NCI-H345 (cell line): Measurements from ENCODE around the gene LRMDA.

Source experiments
- DNase-seq: peaks from one replicate; lab custom pipeline; 2025; lab: John Stamatoyannopoulos, UW

The LRMDA gene

DNA sequence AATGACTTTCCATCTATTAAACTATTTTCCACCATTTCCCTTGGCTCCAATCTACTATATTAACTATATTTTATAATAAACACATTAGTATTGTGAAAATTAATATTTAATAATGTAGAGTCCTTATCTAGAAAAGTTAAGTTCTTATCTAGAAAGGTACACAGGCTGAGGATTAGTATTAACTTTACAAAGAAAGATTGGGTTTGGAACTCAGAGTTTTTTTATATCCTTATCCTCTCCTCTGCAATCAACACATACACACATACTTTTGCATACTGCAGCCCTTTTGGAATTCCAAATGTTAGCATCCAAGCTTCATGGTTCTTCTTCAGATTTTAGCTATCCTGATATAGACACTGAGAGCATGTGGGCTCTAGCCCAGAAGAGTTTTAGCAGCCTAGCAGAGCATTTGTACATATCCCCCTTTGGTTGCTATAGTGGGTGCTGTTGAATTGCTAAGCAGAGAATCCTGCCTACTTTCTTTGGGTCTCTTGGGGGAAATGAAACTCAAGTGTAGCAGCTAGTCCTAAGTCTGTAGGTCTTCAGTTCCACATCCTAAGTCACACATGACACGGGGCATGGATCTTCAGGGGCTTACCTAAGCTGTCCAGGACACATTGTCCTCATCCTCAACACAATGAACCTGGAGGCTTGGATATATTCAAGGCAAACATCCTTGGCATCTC is 874.6 kb downstream of the LRMDA start:
- DNase-seq = no peak

DNA sequence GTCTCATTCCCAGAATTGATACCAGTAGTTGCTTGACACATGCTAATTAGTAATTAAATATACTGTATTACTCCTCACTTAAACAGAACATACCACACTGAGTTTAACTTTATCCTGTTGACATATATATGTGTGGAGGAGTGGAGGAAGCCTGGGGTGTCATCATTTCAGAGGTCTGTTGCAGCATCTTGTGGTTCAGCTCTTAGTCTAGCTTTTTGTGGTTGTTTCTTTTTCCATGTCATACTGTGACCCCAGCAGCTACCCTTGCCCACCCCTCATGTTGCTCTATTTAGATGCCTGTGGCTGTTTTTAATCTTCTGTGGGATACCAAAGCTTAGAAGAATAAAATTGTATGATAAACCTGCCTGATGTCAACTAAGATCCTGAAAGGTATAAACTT is 875.4 kb downstream of the LRMDA start:
- DNase-seq = no peak

DNA sequence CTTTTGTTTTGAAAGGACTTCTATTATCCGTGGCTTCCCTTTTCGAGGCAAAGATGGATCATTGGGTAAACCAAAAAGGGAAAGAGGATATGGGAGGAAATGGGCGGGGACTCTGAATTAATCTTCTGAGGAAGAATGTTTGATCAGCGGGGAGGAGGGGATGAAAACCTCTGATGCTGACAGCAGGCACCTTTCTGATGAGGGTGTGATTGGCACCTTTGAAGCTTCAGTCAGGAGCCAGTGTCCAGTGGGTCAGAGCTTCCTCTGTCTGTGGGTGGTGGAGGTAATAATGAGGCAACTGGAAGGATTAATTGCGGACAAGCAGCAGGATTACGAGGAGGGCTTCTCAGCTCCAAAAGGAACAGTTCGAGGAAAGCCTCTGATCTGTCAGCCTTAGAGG is 877.6 kb downstream of the LRMDA start:
- no peak for DNase-seq

DNA sequence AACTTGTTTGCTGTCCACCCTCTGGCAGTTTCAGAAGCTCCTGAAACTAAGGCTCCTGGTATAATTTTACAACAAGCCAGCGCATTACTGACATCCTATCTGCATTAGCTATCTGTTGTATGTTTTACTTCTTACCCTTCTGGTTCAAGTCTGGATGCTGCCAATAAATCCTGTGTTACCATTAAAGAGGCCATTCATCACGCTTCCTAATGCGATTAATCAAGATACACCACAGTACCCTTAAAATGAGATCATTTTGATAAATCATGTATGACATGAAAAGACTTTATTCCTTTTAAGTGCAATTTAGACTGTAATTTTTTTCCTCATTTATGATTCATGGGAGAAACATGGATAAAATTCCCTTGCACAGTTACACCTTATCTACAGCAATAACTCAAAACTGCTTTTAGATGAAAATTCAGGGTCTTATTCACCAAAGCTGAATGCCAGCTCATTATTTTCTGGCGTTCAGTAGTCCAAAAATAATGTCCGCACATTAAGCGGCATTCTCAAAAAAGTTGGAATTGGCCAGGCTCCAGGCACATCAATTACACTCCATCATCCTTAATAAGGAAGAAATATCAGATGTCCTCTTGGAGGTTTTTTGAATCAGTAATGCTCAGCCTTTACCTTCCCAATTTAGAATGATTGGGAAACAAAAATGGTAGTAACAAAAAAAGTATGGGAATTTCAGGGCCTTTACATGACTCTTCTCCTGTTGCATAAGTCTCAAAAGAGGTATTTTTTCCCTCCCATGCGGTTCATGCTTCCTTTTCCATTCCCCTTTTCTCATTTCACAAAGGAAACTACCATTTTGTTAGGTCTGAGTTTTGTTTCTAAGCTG is 878.5 kb downstream of the LRMDA start:
- DNase-seq = no peak

DNA sequence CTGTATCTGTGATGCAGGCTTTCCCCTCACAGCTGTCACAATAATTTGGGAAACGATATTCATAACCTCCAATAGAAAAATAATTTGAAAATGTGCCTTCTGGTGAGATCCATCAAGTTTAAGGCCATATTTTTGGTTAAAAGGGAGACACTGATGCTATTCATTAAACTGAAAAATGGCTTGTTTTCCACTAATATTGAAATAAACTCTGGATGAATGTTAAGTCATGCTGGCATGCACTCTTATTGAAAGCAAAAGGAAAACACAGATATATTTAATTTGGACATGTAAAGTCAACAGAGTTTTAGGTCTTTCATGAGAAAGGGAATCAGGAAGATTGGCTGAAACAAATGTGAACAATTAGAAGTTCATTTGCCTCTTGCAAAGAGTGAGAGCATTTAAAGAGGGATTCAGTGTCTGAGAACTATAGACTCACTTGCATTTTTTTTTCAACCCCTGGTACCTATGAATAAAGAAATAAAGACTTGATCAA is 879.2 kb downstream of the LRMDA start:
- no peak for DNase-seq

DNA sequence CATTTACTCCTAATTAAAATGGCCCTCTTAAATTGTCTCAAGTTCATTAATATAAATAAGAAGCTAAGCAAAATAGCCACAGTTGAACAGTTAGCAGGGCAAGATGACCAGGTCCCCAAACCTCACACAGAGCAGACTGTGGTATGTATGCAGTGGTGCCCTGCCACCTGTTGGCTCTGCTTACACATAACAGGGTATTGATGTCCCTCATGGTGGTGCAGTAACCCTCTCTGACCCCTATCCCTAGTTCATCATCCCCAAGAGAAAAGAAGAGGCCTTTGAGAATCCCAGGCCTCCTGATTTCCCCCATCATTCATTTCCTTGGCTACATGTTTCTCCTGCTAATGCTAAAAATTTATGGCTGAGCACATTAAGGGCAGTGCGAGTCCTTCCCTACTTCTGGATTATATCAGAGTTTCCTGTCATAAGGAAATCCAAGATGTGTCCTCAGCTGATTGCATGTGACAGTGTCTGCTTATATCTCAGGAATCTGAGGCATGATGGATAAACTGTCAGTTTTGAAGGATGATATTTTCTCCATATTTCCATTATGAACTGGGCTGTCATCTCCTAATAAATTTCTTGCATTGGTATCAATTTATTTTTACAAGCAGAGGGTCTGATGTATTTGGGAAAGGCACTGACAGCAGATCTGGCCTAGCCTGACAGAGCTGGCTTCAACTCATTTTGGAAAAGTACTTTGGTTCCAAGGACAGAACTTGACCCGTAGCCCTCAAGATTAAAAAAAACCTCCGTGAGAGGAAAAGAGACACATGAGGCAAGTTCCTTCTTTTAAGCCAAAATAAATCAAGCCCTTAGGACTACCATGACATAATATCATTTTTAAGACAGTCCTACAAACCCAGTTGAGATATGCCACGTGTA is 880.6 kb downstream of the LRMDA start:
- peak; percentile 29 for DNase-seq

DNA sequence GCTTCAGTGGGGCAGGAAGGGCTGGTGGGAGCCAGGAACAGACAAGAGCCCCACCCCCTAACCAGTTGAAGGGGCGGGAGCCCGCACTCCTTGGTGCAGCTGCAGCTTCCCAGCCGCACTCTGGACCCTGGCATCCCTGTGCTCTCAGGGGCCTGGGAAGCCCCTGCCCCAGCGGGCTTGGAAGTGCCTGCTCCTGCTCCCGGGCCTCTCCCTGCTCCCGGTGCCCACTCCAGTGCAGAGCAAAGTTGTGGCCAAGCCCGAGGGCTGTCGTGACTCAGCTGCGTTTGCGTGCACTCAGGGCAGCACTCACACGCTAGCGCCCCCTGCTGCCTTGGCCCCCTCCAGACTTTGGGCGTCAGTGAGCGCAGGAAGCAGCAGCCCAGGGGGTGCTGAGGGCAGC is 883.8 kb downstream of the LRMDA start:
- no peak for DNase-seq

DNA sequence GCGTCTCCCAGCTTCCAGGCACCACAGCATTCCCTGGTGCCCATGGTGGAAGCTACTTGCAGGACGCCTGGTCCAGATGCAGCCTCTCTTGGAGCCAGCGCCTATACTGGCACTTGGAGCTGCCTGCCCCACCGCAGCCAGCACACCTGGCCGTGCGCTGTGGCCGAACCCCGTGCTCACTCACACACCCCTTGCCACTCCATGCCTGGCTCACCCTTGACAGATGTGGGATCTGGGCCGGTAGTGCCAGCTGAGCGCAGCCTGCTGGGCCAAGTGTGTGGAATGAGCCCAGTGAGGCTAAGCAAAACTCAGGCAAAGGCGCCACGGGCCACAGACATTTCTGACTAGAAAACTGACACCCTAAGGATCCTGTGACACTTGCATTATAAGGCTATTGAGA is 884.8 kb downstream of the LRMDA start:
- DNase-seq = no peak

DNA sequence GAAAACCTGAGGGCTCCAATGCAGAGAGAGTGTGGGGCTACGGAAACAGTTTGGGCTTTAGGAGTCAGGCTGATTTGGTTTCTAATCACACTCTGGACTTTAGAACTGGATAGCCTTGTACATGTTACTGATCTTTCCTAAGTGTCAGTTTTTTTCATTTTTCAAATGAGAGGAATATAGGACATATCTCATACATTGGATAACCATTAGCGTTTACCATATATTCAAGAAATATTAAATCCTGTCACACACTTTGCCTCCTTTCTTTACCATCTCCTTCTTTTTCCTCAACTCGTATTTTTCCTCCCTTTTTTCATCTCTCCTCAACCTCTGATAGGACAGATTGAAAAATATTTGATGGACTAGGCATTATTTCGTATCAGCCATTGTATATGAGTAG is 885.7 kb downstream of the LRMDA start:
- DNase-seq = no peak

DNA sequence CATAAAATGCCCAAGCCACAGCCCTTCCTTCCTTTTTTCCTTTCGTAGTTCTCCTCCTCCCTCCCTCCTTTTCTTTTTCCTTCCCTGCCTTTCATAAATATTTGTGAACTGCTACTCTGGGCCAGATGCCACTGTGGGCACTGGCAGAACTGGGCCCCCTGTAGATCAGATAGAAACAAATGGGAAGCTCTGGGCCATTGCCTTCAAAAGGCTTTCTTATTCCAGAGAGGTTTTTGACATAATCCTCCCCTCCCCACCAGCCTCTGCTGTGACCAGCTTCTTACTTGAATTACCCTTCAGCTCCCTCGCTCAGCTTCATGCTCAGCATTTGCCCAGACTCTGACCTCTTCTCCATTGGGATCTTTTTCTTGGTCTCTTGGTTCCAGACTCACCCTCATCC is 886.8 kb downstream of the LRMDA start:
- DNase-seq = no peak

DNA sequence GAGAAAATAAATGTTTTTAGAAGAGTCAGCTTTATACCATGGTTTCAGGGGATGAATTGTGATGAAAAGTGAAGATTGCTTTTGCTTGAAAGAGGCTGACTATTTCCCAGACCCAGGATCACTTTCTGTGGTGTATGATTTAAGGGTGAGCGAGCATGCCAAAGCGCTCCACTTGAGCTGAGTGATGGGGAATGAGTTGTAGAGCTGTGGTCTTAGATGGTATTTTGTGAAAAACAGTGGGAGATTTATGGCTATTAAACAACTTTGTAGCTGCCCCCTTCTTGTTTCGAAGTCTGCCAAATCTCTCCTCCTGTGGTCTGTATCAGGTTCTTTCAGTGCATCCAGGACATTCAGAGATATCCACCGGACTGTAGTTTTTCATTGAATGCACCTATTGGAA is 888.2 kb downstream of the LRMDA start:
- DNase-seq = no peak

DNA sequence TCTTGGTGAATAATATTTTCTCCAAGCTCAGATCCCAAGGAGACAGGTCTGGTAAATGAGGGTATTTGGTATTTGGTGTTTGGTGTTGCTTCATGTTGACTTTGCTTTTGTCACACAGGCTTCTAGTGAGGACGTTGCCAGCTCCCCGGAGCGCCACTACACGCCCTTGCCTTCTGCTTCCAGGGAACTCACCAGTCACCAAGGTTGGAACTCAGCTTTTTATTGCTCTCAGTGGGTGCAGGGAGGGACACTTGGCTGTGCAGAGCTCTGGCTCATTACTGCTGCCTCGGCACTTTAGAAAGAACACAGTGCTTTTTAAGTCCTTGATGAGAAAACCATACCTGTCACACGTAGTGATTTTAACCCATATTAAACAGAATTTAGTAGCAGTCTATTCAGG is 892.9 kb downstream of the LRMDA start:
- DNase-seq = peak; percentile 82

DNA sequence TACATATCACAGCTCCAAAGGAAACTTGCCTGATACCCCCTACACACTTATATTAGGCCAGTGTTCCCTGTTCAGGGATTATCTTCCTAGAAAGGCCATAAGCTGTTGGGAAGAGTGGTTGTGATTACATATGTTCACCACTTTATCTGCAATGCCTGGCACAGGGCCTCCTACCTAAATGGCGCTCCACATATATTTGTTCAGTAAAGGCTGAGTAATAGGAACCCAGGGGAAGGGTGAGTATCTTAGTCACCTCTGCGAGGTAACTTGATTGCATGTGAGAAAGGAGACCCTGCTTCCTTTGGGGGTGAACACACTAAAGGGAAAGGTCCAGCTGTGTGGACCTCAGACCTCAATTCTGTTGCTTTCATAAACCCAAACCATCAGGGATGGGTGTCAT is 896.0 kb downstream of the LRMDA start:
- no peak for DNase-seq

DNA sequence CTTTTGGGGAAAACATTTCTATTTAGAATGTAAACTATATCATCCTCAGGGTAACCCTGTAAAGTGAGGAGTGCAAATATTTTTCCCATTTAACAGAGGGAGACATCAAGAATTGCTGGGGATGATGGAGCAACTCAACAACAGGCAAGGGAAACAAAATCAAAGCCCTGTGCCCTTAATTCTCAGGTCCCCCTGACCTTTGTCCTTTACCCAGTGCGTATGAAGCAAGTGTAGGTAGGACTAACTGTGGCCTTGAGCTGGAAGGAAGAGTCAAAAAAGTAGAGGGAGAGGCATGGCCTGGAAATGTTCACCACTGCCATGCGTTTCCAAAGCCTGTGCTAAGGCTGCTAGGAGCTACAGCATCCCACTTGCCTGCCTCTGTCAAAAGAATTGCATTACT is 896.9 kb downstream of the LRMDA start:
- no peak for DNase-seq

DNA sequence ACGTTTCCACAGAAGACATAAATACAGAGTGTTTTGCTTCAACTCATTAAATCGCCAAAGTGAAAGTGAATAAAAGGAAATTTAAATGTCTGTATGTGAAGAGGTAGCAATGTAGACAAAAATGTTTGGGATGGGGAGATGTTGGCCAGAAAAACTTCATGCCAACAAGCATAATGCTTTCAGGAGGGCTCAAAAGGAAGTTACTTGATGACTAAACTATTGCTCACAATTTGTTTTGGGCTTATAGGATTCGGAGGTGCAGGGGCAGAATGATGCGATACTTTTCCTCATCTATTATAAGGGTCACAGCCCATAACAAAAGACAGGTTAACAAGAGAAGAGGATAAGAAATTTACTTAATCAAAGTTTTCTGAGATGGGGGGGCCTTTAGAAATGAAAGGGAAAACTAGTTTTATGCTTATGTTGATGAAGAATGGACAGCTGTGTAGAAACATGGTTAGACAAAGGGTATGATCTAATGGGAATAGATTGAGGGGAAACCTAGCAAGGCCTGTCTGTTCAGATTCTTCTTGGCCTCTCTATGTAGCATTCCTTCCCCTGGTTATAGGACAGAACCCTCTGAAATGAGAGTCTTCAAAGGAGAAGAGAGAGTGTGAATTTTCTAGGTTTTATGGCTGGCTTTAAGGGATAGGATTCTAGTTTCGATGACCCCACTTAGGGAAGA is 898.6 kb downstream of the LRMDA start:
- no peak for DNase-seq

DNA sequence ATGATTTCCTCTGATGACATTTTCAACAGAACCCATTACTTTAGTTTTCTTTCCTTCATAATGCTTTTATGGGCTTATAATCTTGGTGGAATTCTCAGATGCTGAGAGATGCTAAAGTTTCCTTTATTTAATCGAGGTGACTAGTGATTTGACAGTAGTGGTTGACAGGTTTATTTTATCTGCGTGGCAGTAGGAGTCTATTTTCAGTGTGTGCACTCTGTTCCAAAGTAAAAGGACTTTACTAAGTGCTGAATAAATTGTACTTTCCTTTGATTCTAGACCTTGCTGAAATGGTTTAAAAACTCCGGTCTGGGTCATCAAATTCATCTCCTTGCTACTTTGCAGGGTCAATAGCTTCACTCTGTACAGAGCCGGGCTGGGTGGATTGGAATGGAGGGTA is 900.3 kb downstream of the LRMDA start:
- DNase-seq = no peak

DNA sequence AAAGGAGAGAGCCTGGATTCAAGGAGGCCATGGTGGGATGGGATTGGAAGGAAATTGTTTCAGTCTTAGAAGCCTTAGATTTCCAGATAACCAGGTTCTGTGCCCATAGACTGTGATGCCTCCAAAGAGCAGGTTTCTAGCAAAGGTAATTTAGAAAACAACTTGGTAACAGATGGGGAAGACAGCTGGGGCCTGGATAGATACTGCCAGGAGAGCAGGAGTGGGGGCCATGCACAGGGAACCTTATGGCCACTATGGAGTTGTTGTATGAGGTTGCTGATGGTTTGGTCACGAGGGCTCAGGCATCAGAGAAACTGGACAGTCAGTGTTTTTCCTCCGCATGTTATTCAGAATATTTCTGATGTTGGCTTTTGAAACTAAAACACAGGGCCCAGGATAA is 901.9 kb downstream of the LRMDA start:
- no peak for DNase-seq

DNA sequence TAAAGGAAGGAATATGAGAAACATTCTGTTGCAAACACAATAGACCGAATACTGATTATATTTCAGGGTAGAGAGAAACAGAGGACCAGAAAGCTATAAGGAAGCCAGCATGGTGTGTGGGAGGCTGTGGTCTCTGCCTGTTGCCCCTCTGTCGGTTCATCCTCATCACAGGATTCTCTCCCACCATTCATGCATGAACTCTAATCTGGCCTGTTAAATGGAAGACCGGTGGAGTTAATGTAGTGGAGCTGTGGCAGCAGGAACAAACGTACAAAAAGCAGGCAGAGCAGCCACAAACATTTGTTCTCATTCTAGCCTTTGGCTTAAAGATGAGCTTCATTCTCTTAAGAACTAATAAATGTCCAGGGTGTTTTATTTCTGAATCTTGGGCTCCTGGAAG is 902.4 kb downstream of the LRMDA start:
- DNase-seq = no peak

DNA sequence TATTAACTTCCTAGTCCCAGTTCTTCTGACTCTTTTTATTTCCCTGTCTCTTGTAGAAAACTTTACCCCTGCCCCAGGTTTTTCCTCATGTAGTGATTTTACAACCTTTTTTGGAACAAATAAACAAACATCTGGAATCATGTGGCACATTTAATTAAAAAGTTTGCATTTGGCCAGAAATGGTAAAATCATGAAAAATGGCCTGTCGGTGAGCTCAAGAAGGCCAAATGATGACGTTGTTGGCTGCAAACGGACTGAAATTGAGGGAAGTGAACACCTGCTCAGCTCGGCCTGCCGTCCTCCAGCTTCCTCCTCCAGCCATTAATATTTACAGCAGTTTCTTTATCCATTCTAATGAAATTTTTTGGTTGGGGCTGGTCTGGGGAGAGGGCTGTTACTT is 902.8 kb downstream of the LRMDA start:
- DNase-seq = no peak

DNA sequence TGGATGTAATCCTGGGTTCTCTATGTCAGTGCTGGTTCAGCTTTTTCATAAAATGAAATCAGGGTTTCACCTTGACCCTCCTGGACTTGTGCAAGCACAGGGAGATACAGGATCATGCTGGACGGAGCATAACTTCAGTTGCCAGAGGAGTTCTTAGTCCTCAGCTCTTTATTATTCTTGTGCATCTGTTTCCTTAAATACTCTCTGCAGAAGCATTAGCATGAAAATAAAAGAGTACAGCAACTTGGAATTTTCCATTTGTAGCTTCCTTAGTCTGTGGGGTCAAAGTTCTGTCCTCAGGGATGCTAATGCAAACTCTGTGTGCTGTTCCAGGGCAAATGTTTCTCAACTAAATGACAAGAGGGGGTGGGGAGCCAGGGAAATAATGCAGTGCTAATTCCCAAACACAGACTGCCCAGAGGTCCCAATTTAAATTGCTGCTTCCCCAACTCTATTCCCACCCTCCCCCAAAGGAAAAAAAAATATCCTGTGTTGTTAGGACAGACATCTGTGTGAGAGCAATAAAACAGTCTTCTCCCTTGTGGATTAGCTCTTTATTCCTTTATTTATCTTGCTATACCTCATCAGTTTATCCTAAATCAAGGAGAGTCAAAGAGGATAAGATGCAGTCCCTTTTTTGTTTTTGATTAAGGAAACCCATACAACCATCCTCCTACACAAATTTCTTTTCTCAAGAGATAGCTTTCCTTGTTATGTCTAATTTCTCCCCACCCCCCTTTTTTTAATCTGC is 905.0 kb downstream of the LRMDA start:
- no peak for DNase-seq

DNA sequence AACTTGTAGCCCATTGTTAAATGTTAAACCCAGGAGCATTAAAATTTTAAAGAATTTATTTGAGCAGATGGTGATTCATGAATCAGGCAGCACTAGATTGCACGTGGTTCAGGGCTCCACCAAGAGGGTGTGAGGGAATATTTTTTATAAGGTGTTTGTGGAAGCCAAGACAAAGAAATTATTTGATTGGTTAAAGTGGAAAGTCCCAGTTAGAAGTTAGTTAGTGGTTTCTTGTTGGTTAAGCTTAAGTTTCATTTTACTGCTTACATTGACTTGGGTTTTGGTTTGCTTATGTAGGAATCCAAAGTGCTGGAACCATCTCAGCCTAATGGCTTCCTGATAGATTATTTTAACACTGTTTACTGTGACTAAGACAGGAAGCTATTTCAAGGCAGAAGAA is 906.2 kb downstream of the LRMDA start:
- no peak for DNase-seq
